Stimulated activated CD8-positive, alpha-beta memory T cell treated with anti-CD3 and anti-CD28 coated beads, Interleukin-12 subunit alpha, Interleukin-12 subunit beta, amount 100 ng/mL, for 1 hour (primary cell): ENCODE measurements around the gene NDUFS2.

ENCODE experiments used
- DNase-seq: peaks from one replicate; pipeline ENCODE4 v3.0.0-alpha.2; 2020; ENCODE audit warnings: low read depth

NDUFS2 gene

DNA sequence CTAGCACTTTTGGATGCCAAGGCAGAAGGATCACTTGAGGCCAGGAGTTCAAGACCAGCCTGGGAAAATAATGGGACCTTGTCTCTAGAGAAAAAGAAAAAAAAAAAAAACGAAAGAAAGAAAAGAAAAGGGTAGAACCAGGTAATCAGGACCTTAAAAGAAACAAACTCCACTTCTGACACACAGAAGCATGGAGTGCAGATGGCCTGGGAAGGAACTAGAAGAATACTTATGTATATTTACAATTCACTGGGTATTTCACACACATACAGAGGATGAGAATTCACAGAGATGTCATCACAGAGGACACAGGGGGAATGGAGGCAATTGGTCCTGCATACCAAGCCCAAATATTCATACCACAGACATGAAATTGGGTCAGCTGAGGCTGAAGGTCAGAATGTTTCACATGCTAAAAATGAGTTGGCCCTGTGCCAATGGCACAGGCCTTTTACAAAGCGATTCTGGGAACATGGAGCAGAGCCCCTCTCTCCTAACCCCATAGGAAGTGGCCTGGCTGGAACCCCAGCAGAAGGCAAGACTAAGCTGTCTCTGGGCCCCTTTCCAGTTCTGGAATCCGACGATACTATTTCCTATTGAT, 29.3 kb upstream of the NDUFS2 start:
- DNase-seq: no peak

- DNase-seq: no peak
These were observed 28.5 kb upstream of the NDUFS2 start for GRCh38 chr1:161173711-161174110.

DNA sequence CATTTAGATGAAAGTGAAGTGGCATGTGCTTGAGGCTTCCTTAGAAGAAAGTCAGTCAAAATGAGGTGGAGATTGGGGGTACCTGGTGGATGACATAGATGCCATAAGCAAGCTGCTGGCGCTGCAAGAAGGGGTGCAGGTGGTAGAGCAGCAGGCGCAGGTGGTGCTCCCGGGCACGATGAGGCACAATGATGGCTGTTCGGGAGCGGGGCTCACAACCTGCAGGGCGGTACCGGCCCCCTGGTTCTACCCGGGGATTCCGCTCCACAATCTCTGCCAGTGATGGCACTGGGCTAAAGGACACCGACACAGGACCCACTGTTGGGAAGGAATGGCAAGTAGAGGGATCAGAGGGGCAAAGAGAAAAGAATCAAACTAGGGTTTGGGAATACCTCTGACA, 27.3 kb upstream of the NDUFS2 start:
- no peak for DNase-seq

- DNase-seq: no peak
These were observed 26.3 kb upstream of the NDUFS2 start for GRCh38 chr1:161175771-161176453.

GRCh38 chr1:161176468-161177111, 25.6 kb upstream of the NDUFS2 start:
- no peak for DNase-seq

DNA sequence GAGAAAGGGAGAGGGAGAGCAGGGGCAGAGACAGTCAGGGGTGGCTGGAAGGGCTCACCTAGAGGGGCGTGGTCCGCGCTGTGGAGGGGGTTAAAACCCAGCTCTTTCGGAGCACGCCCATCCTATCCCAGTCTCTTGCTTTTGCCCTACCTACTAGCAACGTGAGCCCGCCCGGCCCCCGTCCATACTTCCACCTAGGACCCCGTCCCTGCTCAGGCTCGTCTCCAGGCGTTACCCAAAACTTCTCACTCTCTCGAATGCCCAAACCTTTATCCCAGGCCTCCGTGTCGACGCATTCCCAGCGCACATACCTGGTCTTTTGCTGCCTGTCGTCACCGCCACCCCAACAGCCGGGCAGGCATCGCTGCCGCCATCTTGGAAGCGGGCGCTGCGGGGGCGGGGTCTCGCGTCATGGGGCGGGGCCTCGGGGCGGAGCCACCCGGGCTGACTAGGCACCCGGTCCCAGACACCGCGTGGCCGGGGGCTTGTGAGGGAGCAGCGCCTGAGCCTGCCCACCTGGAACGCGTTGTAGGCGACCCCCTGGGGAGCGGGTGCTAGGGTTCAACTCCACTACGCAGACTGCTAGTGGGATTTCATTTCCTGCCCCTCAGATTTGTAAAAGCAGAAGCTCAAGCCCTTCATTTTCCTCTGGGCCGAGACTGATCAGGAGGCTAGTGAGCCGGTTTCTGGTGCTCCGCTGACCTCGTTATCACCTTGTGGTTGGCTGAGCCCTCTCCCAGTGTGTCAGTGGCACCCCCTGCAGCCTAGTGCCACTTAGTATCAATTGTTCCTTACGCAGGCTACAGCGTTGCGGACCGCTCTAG, 24.8 kb upstream of the NDUFS2 start, which contains the start of gene B4GALT3:
B4GALT3 (minus strand) TSS at position 396 of the 824 bp plus-strand sequence. CDS start 1,447 bp downstream, outside the sequence.
- DNase-seq: peak; percentile 88

DNA sequence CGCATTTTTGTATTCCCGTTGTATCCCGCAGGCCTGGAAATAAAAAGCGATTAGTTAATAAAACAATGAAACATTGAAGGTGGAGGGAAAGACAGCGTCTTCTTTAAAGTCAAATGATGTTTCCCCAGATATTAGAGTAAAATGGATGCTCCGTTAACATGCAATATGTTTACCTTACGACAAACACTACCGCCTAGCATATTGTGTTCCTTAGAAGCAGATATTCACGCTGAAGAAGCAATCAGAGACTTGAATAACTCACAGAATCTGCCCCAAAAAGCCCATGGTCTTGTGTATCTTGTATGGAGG, 24.3 kb upstream of the NDUFS2 start:
- DNase-seq: no peak

- no peak for DNase-seq
These were observed 22.5 kb upstream of the NDUFS2 start for GRCh38 chr1:161179698-161180097.

- DNase-seq: no peak
These were observed 21.5 kb upstream of the NDUFS2 start for GRCh38 chr1:161180639-161181038.

- DNase-seq: no peak
These were observed 20.0 kb upstream of the NDUFS2 start for GRCh38 chr1:161182214-161182613.

- DNase-seq: peak; percentile 56
These were observed 16.9 kb upstream of the NDUFS2 start for GRCh38 chr1:161185282-161185682.

DNA sequence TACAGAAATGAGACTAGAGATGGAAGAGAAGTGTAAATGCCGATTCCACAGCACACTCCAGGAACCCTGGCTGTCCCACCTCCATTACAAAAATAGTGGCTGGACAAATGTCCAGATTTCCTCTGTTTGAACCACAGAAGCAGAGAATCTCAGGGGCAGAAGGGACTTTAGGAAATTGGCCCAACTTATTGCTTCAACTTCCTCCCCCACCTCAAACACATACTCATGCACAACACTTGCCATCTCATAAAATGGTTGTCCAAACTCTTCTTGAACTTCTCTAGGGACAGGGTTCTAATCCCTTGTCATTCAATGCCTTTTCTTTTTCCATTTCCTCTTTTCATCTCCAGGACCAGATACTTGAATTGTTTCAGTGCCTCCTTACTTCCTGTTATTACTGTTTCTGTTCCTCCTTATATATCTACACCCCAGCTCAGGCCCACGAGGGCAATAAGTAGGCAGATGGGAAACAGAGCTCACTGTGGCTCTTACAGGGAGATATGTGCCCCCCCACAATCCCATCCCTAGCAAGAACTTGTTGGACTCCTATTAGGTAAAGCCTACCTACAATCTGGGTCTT, 16.3 kb upstream of the NDUFS2 start:
- DNase-seq: no peak

DNA sequence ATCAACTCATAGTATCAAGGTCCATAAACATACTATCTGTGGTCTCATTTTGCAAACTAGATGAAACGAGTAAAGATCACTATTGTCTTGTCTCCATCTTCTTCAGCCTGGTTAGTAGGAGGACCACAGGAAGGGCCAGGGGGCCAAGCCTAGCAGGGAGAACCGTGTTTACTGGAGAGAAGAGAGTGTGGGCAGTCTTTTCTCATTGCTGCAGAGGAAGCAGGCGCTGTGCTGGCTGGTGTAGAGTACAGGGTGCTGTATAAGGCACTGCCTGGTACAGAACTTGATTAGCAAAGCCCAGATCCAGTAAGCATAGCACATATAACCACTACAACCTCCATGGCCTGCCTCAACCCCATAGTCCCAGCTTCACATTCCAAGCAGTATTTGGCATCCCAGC, 14.9 kb upstream of the NDUFS2 start:
- DNase-seq: no peak

GRCh38 chr1:161188381-161188780, 13.8 kb upstream of the NDUFS2 start:
- DNase-seq: no peak

GRCh38 chr1:161189036-161189435, 13.1 kb upstream of the NDUFS2 start:
- DNase-seq: no peak

- no peak for DNase-seq
These were observed 11.1 kb upstream of the NDUFS2 start for GRCh38 chr1:161190962-161191521.

- DNase-seq: no peak
These were observed 10.2 kb upstream of the NDUFS2 start for GRCh38 chr1:161191971-161192370.

- DNase-seq: peak; percentile 52
These were observed 9.4 kb upstream of the NDUFS2 start for GRCh38 chr1:161192476-161193465.

- no peak for DNase-seq
These were observed 8.5 kb upstream of the NDUFS2 start for GRCh38 chr1:161193561-161194235.

DNA sequence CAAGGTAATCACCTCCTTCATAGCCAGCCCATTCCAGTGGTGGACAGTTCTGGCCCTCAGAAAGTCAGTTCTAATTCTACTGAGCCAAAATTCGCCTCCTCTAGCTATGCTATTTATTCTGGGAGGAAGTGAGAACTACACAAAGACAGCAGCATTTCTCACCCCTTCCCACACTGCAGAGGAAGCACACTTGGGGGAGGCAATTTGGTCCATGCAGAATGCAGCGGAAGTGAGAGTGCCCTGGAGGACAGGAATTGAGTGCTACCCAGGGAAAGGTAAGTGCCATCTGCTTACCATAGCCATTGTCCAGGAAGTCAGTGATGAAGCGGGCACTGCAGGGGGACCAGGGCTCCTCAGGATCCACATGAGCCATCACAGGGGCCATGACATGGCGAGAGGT, 7.0 kb upstream of the NDUFS2 start:
- DNase-seq: no peak
